WTC11 (cell line): ENCODE results near the gene STX18.

Source experiments
- ATF1 ChIP-seq: sonication (generic); formaldehyde crosslinking; IDR thresholded peaks from 2 replicates; pipeline ENCODE4 v1.8.1; 2023; ENCODE audit warnings: mild to moderate bottlenecking, moderate library complexity, missing genetic modification reagents
- ETV6 ChIP-seq: sonication (generic); formaldehyde crosslinking; IDR thresholded peaks from 2 replicates; pipeline ENCODE4 v1.8.1; 2022; ENCODE audit warnings: mild to moderate bottlenecking, missing genetic modification reagents
- FOXP1 ChIP-seq: sonication (generic); formaldehyde crosslinking; IDR thresholded peaks from 2 replicates; pipeline ENCODE4 v1.8.0; 2022; ENCODE audit warnings: missing genetic modification reagents, mild to moderate bottlenecking, moderate library complexity, borderline replicate concordance
- JAZF1 ChIP-seq: fragments of 250-450 bp; sonication (Bioruptor Pico); IDR thresholded peaks from 2 replicates; pipeline ENCODE4 v1.9.0; 2021; ENCODE audit warnings: moderate library complexity, mild to moderate bottlenecking, inconsistent platforms
- KAT7 ChIP-seq: sonication (generic); formaldehyde crosslinking; IDR thresholded peaks from 2 replicates; pipeline ENCODE4 v1.8.1; 2023; ENCODE audit warnings: missing genetic modification reagents, mild to moderate bottlenecking, borderline replicate concordance
- NR1H2 ChIP-seq: sonication (generic); formaldehyde crosslinking; IDR thresholded peaks from 2 replicates; pipeline ENCODE4 v1.9.0; 2021; ENCODE audit warnings: mild to moderate bottlenecking, moderate library complexity, missing genetic modification reagents
- NR3C1 ChIP-seq: sonication (generic); formaldehyde crosslinking; conservative IDR thresholded peaks from 2 replicates; pipeline ENCODE4 v1.8.1; 2023; ENCODE audit warnings: low read depth, mild to moderate bottlenecking, missing genetic modification reagents
- OVOL2 ChIP-seq: fragments of 250-450 bp; sonication (Bioruptor Pico); IDR thresholded peaks from 2 replicates; pipeline ENCODE4 v1.9.0; 2021; ENCODE audit warnings: mild to moderate bottlenecking, borderline replicate concordance
- USF1 ChIP-seq: sonication (generic); formaldehyde crosslinking; IDR thresholded peaks from 2 replicates; pipeline ENCODE4 v1.8.0; 2022; ENCODE audit warnings: mild to moderate bottlenecking, missing genetic modification reagents
- ZNF396 ChIP-seq: fragments of 250-450 bp; sonication (Bioruptor Pico); IDR thresholded peaks from 2 replicates; pipeline ENCODE4 v1.8.0; 2021; ENCODE audit warnings: mild to moderate bottlenecking, moderate library complexity, borderline replicate concordance
- TF ChIP-seq, protein P1 (sequence below): fragments of 200-600 bp; IDR thresholded peaks from 2 replicates; pipeline ENCODE4 v1.8.0; 2022; ENCODE audit warnings: antibody characterized with exemption
- TF ChIP-seq, protein P2 (sequence below): sonication (generic); formaldehyde crosslinking; conservative IDR thresholded peaks from 2 replicates; pipeline ENCODE4 v1.8.1; 2022; ENCODE audit warnings: mild to moderate bottlenecking, missing genetic modification reagents
- TF ChIP-seq, protein P3 (sequence below): fragments of 250-450 bp; sonication (Bioruptor Pico); IDR thresholded peaks from 2 replicates; pipeline ENCODE4 v2.1.2; 2022; ENCODE audit warnings: mild to moderate bottlenecking, moderate library complexity

- TF ChIP-seq, protein P1, sequence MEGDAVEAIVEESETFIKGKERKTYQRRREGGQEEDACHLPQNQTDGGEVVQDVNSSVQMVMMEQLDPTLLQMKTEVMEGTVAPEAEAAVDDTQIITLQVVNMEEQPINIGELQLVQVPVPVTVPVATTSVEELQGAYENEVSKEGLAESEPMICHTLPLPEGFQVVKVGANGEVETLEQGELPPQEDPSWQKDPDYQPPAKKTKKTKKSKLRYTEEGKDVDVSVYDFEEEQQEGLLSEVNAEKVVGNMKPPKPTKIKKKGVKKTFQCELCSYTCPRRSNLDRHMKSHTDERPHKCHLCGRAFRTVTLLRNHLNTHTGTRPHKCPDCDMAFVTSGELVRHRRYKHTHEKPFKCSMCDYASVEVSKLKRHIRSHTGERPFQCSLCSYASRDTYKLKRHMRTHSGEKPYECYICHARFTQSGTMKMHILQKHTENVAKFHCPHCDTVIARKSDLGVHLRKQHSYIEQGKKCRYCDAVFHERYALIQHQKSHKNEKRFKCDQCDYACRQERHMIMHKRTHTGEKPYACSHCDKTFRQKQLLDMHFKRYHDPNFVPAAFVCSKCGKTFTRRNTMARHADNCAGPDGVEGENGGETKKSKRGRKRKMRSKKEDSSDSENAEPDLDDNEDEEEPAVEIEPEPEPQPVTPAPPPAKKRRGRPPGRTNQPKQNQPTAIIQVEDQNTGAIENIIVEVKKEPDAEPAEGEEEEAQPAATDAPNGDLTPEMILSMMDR: no peak
- TF ChIP-seq ATF1 (CRISPR knock-in tag) (peak; percentile 94; the same call in 1 of the 2 replicates), FOXP1 (peak; percentile 96), NR1H2 (peak; percentile 81; the same call in 1 of the 2 replicates), JAZF1 (CRISPR knock-in tag) (no peak), ZNF396 (CRISPR knock-in tag) (no peak), NR3C1 (CRISPR knock-in tag) (no peak; the same call in 1 of the 2 replicates), USF1 (peak; percentile 63), OVOL2 (CRISPR knock-in tag) (no peak), ETV6 (CRISPR knock-in tag) (peak; percentile 97), KAT7 (CRISPR knock-in tag) (peak; percentile 99)
- TF ChIP-seq, protein P2, sequence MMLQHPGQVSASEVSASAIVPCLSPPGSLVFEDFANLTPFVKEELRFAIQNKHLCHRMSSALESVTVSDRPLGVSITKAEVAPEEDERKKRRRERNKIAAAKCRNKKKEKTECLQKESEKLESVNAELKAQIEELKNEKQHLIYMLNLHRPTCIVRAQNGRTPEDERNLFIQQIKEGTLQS (CRISPR knock-in tag): no peak
- TF ChIP-seq, protein P3, sequence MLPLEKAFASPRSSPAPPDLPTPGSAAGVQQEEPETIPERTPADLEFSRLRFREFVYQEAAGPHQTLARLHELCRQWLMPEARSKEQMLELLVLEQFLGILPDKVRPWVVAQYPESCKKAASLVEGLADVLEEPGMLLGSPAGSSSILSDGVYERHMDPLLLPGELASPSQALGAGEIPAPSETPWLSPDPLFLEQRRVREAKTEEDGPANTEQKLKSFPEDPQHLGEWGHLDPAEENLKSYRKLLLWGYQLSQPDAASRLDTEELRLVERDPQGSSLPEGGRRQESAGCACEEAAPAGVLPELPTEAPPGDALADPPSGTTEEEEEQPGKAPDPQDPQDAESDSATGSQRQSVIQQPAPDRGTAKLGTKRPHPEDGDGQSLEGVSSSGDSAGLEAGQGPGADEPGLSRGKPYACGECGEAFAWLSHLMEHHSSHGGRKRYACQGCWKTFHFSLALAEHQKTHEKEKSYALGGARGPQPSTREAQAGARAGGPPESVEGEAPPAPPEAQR (CRISPR knock-in tag): no peak
Observed at GRCh38 chr4:4541661-4542570, at the start of gene STX18.
